Measurements from ENCODE around the gene FAM107B. TPM values are rescaled to one million over a fixed set of nuclear protein-coding genes. Genes with fewer than 3 reads are reported as not detected.

The FAM107B gene
- total RNA-seq, 1 experiment from 2014 or later: 36.5 TPM

DNA sequence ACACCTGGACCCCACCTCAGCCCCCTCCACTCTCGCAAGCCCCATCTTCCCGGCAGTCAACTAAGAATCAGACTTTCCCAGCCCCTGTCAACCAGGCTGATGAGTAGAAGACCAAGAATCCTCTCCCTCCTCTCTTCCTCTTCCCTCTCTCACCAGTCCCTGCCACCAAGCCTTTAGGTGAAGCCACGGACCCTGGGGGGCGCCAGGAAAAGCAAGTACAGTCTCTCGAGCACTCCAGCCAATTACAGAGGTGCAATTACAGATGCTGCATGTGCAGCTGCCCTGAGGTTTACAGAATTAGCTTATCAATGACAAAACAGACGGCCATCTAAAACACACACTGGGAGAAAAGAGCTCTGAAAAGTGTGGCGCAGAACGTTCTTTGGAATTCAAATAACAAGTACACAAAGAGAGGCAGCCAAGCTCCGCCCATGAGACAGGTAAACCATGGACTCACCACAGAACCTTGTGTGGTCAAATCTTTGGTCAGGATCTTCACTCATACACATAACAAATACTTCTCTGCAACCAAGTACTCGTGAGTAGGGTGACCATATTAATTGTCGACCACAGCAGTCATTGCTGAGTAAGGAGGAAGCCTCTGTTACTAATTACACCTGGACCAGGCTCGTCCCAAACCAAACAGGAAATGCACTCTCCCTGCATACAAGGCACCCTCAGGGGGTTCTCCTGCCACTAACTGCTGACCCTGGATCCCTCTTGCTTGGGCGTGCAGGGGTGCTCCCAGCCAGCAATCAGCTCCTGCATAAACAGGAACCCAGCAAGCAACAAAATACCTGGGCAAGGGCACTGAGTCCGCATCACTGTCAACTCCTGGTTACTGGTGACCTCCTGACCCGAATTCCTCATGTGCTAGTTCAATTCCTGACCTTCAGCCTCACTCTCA, 189.2 kb downstream of the FAM107B start:
- no peak for DNase-seq (ENCODE audit: extremely low read depth, low read depth)

DNA sequence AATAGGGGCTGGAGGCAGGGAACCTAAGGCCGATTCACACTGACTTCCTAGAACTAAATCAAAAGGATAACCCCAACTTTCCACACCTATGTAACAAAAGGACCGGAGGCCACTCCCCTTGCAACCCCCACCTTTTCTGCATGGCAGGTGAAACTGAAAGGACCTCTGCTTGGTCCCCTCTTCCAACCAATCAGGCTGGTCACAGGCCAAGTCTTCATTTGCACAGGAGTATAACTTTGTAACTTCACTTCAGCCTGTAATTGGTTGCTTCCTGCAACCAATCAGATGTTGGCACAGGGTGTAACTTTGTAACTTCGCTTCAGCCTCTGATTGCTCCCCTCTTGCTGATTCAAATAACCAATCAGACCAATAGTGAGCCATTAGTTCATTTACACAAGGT, 190.0 kb downstream of the FAM107B start:
- DNase-seq (ENCODE audit: extremely low read depth, low read depth): no peak

DNA sequence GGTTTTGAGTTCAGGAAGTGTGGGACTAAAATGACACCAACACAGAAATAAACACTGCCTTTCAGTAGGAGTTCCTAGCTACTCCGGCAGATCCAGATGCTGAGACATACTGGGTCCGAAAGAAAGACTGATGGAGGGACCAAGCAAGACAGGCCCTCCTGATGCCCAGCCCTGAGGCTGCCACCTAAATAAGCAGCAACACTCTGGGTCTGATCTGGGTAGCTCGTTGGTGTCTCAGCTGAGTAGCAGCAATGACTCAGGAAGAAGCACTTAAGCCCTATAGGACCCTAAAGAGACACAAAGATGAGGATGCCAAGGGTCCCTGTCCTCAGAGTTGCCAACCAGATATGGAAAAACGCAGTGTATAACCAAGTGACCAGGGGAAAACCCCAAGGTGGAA, 190.7 kb downstream of the FAM107B start:
- no peak for DNase-seq (ENCODE audit: extremely low read depth, low read depth)

DNA sequence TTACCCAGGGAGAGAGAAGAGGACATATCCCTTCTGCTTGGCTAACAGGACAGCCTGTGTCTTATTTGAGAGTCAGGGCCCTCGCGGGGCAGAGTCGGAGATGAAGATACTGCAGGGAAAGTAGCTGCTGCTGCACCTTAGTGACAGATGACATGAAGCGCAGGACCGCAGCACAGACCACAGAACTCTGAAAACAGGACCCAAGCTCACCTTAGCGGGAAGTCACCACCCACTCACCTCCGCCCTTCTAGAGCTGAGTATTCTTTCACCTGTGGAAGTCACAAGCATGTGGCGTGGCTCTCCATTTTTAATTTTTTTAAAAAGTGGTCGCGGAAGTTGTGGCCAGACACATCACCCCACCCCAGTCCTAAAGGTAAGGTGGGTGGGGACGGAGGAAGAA, 191.4 kb downstream of the FAM107B start:
- DNase-seq (ENCODE audit: extremely low read depth, low read depth): no peak

DNA sequence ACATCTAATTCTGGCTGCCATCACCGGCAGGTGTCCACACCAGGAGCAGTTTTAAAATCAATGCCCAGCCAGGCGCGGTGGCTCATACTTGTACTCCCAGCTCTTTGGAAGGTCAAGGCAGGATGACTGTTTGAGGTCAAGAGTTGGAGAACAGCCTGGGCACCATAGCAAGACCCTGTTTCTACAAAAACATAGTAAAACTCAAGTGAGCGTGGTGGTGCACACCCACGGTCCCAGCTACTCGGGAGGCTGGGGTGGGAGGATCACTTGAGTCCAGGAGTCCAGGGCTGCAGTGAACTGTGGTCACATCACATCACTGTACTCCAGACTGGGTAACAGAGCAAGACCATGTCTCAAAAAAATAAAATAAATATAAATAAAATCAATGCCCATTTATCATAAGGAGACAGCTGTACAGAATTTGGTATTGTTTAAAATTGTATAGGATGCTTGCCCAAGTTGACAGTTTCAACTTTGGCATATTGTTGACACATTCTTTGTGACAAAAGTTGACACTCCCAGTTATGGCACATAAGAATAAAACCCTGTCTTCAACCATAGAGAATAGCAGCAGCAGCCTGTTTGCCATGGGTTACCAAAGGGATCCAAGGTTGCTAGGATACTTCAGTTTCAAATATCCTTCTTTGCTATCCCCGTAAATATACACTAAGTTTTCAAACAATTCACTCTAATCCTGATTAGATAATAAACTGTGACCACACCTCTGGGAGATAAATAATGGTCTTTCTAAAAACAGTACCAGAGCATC, 193.0 kb downstream of the FAM107B start:
- no peak for DNase-seq (ENCODE audit: extremely low read depth, low read depth)

DNA sequence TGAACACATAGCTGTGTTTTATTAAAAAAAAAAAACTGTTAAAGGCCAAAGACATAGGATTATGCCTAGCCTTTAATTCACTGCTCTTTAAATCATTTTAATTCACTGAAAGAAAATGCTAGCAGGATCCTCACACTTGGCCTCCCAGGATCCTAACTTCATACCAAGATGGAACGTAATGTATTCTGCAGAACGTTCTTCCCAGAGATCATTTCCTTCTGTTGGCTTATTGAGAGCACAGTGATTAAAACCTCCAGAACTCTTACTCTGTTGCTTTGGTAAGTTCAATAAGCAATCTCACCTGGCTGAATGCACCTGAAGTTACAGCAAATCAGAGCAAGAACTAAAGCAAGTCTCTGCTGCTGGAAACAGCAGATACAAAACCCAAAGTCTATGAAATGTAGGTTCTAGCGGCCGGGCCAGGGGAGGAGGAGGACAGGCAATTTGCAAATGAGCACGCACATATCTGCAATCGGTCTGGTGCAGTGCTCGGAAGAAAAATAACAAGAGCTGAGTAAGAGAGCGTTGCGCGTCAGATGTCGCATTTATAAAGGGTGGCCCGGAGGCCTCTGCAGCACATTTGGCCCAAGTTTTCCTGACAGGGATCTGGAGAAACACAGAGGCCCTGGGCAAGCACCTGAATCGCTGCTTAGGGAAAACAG, 193.9 kb downstream of the FAM107B start:
- no peak for DNase-seq (ENCODE audit: extremely low read depth, low read depth)

DNA sequence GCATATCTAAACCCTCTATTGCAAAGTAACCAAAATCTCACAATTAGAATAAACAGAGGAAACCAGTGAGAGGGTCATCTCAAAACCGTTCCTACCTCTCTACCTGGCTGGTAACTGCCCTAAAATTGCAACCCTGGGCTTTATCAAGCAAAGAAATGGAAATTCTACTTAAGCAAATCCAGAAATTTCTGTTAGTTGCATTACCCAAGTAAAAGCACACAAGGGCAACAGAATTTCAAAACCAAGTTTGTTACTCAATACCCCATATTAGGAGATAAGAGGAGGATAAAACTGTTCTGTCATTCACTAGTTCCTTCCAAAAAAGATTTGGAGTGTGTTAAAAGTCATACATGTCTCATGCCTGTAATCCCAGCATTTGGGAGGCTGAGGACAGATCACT, 195.3 kb downstream of the FAM107B start:
- DNase-seq (ENCODE audit: extremely low read depth, low read depth): no peak

DNA sequence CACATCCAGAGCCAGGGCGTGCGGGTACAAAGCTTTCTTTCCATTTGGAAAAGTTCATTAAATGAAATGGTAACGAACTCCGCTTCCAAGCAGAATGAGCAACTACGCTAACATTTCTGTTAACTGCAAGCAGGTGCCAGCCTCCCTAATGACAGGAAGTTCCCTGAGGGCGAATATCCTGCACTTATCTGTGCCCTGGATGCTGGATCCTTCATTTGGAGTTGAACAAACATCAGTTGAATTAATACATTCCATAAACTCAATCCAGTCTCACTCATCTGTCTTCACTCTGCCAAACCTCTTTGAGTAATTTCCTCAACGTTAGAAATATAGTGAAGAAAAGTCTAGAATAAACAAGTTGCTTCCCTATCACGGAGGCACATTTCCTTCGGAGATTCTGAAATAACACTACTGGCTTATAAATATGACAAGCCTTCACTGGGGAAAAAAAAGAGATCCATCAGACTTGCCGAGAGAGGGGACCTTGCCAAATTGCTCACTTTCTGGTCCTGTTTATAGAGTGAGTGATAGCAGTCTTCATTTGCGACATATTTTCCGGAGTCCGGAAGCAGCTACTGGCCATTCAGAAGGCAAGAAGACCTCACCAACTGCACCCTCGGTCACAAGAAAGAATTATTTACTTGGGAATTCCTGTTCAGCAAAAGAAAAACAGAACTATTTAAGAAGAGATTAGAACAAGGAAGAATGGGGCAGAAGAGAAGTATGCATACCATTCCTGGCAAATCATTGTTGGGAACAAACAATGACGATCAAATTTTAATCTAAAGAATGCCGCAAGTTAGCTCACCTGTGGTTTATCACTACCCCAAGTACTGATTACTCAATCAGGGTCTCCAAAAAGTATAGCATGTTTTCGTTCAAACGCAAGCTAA, 196.4 kb downstream of the FAM107B start:
- DNase-seq (ENCODE audit: extremely low read depth, low read depth): no peak

DNA sequence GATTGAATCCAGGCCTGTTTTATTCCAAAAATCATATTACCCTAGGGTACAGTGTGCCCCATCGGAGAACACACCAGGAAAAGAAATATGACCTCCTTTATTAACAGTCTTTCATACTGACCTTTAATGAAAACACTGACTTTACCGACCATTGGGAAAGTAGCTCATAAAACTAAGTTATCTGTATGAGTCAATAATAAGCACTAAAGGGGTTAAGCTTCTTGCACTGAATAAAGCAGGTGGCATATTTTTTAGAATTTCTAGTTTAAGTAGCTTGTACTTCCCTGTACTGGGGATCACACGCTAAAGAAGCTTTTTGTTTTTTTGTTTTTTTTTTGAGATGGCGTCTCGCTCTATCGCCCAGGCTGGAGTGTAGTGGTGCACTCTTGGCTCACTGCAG, 199.8 kb downstream of the FAM107B start:
- DNase-seq (ENCODE audit: extremely low read depth, low read depth): no peak

DNA sequence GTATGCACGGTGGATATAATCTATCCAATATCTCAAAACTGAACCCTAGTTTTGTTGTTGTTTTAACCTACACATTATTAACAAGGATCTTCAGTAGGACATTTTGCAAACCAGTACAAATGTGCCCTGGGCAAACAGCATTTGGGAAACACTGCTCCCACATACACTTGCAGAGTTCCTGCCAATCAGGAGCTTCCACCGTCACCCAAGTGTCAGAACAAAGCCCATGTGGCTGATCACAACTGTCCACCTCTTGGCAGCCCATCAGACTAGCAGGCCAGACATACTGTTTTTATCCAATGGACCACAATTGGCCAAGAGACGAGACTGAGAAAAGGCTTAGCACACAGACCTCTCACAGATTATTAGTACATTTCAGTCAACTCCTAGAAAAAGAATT, 200.4 kb downstream of the FAM107B start:
- DNase-seq (ENCODE audit: extremely low read depth, low read depth): no peak

DNA sequence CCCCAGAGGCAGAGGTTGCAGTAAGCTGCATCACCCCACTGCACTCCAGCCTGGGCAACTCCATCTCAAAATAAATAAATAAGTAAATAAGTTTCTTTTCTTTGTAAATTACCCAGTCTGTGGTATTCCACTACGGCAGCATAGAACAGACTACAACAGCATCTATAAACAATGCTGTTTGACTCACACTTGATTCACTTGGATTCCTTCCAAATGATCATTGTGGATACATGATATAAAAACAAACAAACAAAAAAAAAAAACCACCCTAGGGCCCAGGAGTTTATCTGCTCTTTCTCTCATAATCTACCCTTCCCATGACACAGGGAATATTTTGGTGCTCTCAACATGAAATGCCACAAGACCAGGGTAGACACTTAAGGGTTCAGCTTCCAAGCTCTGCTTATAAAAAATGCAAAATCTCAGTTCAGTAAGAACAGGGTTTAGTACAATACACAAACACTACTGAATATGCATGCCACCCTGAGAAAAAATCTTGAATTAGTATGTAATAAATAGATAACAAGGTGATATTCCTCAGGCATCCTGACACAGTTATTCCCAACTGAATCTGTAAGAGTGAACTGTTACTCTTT, 200.9 kb downstream of the FAM107B start:
- DNase-seq (ENCODE audit: extremely low read depth, low read depth): peak; percentile 65

DNA sequence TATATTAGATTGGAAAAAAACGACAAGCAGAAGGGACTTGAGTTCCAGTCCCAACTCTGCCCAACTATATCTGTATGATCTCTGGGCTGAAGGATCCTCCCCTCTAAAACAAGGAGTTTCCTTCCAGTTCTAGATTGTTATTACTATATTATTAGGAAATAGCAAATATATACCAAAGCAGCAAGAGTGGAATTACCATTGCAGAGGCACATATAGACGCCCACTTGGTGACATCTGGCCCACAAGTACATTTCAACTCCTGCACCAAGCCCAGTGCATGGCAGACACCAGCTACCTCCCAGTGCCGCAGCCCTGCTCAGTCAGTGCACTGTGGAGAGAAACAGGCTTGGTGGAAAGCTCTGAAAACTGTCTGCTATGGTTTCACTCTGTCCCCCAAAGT, 201.9 kb downstream of the FAM107B start:
- DNase-seq (ENCODE audit: extremely low read depth, low read depth): no peak

DNA sequence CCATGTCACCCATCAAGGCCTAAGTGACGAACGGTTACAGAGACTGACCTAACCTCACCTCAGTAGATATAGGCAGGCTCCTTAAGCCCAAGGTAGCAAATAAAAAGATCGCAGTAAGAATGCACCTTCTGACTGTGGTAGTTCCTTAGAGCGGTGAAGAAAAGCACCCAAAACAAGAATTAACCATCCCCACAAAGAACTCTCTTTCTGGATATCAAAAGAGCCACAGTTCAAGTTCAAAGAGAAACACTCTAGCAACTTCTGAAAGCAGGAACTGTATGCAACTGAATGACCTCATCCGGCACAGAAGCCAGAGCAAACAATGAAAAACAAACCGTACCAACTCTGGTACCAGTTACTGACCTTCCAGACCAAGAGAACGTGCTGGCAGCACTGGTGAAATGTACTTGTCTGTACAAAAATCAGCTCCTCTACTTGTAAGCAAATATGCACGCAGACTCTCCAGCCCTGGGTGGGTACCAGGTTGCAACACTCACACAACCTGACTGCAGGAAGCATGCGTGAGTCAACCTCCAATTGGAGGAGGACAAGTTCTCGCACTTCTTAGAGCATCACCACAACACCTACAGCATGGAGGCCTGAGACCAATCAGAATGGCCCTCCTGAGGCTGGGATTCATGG, 202.7 kb downstream of the FAM107B start:
- no peak for DNase-seq (ENCODE audit: extremely low read depth, low read depth)

DNA sequence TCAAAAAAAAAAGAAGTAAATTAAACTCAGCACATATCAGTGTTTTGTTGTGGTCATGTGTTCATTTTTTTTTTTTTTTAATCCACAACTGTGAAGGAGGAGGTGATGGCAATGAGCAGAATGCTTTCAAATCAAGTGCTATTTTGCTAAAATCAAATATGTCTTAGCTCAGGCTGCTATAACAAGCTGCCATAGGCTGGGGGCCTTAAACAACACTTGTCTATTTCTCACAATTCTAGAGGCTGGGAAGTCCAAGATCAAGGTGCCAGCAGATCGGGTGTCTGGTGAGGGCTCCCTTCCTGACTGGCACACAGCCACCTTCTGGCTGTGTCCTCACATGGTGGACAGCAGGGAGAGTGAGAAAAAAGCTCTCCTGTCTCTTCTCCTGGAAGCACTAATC, 203.9 kb downstream of the FAM107B start:
- no peak for DNase-seq (ENCODE audit: extremely low read depth, low read depth)

DNA sequence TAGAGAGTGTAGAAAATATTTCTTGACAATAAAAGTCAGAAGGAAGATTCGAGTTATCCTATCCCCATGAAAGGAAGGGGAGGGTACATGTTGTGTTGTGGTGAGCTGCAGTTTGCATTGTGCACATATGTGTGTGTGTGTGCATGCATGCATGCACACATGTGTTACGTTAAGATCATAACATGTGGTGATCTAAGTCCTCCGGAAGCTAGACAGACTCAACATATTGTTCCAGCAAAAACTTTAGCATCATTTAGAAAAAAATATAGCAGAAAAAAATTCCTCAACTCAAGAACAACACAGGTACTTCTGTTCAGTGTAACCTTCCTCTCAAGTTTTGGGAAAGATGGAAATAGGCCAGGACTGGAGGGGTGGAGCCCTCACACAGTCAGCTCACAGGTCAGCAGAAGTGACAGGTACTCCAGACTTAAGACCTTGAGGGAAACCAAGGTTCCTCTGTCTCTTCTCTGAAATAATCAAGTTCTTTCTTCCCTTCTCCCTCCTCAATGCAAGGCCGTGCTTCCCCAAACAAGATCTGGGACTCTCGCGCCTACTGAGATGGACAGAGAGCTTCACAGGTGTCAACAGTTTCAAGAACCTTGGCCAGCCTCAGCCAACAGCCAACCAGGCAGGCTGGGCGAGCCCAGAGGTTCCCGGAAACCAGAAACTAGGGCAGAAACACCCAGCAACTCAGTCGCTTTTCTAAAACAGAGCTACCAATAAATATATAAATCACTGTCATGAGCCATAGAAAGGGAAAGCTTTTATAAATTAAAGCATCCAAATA, 205.2 kb downstream of the FAM107B start:
- DNase-seq (ENCODE audit: extremely low read depth, low read depth): no peak

DNA sequence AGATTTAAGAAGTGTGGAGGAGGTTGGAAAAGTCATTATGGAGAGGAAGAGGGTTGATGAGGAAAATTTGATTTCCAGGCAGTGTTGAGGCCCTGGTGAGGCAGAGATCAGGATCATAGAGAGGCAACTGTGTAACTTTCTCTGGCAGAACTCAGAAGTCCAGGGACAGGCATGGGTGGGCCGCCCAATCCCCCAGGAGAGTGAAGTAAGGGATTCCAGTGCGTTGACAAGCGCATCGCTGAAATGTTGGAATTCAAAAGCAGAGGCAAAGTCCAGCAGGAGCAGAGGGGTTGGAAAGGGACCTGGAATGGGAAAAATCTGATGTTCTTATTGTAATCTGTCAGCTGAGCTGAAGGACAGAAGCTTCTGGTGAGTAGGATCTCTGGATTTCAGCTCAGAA, 207.3 kb downstream of the FAM107B start:
- DNase-seq (ENCODE audit: extremely low read depth, low read depth): no peak

DNA sequence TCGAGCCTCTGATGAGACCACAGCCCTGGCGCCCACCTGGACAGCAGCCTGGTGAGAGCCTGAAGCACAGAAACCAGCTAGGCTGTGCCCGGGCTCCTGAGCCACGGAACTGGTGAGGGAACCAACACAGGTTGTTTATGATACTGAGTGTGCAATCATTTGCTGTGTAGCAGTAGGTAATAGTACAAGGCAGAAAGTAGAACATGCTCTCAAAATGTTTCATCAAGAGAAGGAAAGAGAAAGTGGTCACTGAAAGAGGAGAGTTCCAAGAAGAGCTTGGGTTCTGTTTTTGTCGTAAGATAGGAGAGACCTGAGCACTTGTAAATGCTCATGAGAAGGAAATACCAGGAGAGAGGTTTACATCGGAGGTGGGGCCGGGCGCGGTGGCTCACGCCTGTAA, 208.2 kb downstream of the FAM107B start:
- no peak for DNase-seq (ENCODE audit: extremely low read depth, low read depth)

DNA sequence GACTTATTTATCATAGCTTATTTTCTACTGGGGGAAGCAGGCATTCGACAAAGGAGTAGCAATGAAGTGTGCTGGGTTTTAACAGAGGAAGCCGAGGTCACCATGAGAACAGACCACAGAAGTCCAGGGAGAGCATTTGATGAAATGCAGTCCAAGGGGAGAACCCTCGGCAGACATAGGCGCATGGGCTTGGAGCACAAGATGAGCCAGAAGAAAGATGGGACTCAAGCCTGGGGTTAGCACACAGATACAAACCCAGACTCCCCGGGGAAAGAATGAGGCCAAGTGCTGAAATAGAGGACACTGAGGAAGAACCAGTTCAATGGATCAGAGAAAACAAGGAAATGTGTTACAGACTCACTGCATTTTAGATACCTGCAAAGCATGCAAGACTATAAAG, 209.5 kb downstream of the FAM107B start:
- no peak for DNase-seq (ENCODE audit: extremely low read depth, low read depth)

DNA sequence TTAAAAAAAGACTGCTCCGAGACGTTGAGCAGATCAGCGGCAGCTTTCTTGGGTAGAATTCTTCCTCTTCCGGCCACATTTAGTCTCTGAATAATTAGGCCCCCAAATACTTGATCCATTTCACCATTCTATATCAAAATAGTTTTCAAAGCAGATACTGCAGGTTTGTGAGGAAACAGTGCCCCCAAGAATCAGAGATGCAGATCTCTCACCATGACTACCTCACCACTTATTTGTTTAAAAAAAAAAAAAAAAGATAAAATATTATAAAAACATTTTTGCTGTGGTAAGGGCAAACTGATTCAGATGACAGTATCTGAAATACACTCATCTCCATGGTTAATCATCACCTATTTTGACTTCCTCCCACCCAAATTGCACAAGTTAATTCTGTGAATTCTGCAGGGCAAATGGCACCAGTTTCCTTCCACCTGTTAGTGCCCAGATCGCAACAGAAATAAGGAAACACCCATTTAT, 210.4 kb downstream of the FAM107B start:
- no peak for DNase-seq (ENCODE audit: extremely low read depth, low read depth)

All from NCI-H460 (cell line).